GM21528 (cell line): Measurements from ENCODE around the gene ADGRF1.
"Not testable (repeated sequence)": the region's sequence is repeated elsewhere in the genome, so short reads cannot be mapped to it uniquely, and the experiment has no call there.

Source experiments
- ATAC-seq: cut with Tn5 transposase; IDR thresholded peaks from one replicate; pipeline ENCODE4 v1.9.1; 2021; ENCODE audit warnings: mild to moderate bottlenecking, moderate library complexity; ENCODE audit not compliant: unreplicated experiment, low FRiP score

The ADGRF1 gene

DNA sequence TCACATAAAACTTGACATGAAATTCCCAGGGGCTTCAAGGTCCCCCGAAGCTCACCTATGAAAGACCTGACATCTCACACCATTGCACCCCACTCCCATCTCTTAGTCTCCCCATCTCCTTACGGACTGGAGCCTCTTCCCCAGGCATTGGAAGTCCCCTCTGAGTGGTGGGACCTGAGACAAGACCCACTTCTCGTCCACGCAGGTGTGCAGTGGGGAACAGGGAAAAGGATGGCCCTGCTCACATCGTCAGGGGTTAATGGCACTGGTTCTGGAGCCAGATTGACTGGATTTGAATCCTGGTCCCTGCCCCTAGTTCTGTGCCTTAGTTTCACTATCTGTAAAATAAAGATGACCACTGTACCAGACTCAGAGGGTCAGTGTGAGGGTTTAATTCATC is 15.5 kb downstream of the ADGRF1 start:
- ATAC-seq, result no peak

DNA sequence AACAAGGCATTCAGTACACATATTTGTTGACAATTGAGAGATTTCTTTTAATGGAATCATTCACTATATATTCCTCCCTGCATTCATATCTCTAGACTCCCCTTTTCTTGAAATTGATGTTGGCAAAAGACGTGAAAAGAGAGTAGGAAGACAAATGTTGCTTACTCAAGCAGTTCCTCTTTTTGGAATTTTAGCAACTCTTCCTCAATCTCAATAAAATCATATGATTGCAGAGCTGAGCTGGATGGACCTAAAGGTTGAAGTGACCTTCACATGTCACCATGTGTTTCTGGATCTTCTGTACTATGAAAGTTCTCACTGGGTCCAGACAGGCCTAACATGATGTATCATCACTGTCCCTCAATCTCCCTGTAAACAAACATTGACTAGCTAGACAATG is 18.6 kb downstream of the ADGRF1 start:
- ATAC-seq, result no peak

DNA sequence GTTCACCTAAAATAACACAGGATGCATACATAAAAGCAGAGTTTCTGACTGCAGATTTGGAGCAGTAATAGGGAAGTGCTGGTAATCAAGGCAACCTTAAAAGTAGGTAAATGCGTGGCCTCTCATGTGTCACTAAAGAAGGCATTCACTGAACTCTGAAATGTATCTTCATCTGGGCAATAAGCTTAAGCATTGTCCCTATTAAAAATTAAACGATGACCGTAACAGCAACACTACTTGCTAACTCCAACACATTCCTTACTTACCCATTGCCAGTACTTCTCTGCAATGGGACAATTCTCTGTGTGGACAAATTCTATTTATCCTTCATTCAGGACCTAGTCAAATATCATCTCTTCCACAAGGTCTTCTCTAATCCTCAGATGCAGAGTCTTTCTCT is 19.9 kb downstream of the ADGRF1 start:
- no peak for ATAC-seq

DNA sequence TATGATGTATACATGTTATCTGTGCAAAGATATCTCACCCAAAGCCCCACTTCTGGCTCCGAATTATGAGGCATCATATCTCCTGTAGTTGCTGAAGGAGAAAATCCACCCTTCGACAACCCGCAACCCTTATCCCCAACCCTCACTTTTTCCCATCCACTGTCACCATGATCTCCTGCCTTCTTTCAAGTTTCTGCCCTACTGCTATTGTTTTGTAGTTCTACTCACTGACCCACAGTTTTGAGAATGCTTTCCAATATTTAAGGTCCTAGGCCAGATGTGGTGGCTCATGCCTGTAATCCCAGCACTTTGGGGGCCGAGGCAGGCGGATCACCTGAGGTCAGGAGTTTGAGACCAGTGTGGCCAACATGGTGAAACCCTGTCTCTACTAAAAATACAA is 22.2 kb downstream of the ADGRF1 start:
- ATAC-seq, result no peak

DNA sequence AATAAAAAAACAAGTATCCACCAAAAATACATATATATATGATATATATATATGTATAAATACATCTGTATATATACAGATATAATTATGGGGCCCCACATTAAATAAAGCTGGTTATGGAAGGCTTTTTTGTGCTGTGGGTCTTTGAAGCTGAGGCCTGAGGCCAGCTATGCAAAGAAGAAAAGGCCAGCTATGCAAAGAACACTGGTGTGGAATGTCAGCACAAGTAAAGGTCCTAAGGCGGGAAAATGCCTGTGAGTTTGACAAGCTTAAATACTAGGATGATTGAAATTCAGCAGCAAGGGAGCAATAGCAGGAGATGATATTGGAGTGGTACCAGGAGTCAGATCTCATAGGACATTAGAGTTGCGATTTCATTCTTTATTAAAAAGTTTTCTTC is 25.2 kb downstream of the ADGRF1 start:
- no peak for ATAC-seq

DNA sequence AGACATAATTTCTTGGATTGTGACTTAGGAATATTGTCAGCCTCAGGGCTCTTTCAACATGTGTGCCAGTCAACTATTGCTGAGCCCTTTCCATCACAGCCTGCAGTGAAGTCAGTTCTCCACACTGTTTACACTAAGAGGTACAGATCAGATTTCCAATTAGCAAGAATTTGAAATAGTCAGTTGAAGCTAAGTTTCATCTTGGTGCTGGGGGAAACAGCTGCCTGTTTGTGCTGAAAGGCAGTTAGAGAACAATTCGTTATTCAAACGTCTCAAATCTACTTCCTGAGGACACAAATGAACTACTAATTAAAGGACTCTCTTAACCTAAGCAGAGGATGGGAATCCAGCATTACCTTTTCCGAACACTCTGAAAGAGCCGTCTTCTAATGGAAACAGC is 25.9 kb downstream of the ADGRF1 start:
- ATAC-seq, result no peak

DNA sequence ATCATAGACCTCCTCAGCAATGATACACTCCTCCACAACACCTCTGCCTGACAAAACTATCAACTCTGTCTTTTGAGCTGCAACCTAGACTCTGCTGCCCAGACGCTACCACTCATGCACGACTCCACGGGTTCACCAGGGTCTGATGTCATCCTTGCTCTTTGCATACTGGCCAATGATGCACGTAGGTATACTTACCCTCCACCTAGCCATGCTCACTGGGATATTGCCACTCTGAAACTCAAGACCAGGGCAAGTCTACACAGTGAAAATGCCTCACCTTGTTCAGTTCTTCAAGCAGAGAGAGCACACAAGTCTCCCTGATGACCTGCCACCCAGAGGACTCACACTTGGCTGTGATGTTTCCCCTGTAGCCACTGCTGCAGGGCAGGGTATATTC is 27.7 kb downstream of the ADGRF1 start:
- ATAC-seq, result no peak

DNA sequence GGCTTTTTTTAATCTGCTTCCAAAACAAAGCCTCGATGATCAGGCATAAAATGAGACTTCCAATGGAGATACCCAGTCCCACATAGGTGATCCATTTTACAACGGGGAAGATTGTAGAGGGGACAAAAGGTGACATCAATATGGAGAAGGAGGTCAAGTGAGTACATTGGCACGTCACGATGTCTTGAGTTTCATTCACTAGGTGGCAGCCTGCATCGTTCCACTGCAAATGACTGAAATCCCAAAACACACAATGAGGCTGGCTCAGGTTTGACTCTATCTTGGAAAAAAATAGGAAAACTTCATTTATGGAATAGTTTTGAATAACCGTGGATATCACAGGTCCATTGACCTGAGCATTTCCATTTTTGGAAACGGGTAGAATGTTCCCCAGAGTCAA is 32.5 kb downstream of the ADGRF1 start:
- no peak for ATAC-seq

DNA sequence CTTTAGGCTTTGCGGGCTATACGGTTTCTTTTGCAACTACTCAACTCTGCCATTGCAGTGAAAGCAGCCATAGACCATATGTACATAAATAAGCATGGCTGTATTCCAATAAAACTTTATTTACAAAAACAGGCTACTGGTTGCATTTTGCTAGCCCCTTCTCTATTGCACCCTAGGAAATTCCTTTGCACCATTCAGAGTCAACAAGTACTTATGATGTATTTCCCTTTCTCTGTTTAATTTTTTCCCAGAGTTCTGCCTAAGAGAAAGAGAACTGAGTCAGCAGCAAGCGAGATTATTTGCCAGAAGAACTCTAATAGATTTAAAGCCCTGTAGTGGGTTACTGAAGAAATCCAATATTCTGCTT is 33.8 kb downstream of the ADGRF1 start:
- no peak for ATAC-seq

DNA sequence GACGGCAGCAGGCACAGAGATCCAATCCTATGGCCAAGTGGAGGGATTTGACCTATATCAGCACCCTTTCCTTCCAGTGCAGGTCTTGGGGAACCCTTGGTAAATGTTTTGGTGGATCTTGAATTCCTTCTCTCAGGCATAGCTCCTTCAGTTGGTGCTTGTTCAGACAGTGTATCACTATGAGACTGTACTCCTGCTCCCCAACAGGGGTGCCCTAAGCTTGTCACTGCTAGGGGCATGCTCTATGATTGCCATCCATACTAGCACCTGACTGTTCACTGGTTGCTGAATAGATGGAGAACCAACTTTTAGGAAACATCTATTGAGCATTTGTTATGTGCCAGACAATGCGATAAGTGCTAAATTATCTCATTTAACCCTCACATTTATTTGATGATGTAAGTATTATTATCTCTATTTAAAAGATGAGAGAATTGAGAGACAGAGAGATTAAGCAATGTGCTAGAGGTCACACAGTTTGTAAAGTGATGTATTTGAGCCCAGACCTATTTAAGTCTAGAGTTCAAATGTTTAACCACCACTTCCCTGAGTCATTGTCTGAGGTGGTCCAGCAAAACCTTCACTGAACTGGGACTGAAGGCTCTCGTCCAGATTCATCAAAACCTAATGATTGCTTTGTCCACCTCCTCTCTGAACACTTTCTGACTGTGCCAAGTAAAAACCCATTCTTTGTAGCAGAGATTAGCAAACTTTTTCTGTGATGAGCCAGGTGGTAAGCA is 34.3 kb downstream of the ADGRF1 start:
- ATAC-seq, result no peak

DNA sequence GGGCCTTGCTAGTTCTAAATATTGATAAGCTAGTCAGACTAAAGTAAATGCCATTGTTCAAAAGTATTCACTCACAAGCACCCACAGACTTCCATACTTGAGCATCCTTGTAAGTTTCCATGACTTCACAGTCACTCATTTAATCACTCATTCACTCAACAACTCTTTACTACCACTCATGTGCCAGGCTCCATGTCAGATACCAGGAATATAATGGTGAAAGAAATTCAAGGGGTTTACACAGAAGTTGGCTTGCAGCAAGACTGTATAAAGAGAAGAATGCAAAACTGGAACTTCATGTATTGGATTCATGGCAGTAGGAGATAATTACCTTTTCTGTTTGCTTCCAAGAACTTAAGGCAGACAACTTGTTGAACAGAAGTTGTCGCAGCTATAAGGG is 36.6 kb downstream of the ADGRF1 start:
- ATAC-seq, result no peak

DNA sequence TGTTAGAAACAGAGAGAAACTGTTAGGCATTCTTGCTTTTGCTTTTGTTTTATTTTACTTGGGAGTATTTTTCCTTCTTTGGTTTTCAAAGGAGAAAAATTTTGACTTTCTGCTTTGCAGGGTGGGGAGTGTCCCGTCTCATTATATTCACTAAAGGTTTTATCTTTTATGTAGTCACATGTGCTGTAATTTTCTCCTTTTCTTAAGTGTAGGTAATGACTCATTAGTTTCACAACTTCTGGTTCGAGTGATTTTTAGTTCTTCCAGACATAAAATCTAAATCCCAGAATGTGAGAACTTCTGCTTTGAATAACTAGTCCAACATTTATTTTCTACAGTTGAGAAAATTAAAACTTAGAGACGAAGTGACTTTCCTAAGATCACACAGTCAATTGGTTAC is 37.7 kb downstream of the ADGRF1 start:
- no peak for ATAC-seq

DNA sequence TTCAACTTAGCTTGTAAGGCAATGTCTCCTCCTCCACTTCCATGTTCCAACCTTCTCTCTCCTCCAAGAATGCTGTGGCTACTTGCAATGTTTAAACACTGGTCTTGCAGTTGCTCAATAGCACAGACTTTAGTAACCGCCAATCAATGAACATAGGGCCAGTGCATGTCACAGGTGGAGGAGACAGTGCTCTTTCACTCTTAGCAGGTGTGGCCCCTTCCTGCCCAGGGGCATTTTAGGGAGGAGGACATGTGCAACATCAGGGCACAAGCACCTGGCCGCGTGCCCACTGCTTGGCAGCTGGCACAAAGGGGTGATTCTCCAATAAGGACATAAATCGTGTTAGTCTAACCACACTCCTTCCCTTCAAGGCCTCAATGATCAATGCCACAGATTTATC is 41.3 kb downstream of the ADGRF1 start:
- ATAC-seq, result no peak

DNA sequence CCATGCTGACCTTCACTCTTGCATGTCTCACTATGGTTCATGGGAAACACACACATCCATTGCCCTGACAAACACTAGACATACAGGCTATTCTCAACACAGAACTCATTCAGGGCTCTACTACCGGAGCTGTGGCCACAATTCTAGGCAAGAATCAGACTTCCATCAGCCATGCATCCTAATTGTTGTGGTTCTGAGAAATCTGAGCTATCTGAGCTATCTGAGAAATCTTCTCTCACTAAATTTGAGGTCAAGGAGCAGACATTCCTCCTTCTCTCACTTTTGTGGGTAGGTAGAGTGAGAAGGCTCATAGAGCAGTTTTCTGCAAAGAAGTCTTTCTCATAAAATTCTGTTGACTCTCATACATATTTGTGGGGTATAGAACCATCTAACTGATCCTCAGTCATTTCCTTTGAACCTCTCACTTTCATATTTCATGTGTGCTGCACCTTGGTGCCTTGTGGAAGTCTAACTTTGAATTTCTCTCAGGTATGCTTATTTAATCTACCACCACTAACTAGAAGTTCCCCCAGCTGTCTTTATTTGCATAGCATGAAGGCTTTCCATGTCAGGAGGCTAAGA is 43.6 kb downstream of the ADGRF1 start:
- no peak for ATAC-seq

DNA sequence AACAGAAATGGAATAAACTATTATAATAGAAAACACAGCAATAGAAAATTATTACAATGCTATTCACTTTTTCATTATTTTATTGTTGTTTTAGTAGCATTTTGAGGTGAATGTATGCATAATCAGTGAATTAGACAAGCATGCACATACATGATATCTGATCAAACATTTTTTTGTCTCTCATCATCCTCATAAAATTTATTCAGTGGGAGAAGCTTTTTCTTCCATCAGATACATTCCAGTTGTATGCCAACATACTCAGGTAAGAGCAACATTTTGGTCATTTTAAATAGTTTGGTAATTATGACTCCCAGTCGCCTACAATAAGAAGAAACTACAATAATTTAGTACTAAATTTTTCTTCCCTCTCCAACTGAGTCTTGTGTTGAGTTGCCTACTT is 44.5 kb downstream of the ADGRF1 start:
- no peak for ATAC-seq

DNA sequence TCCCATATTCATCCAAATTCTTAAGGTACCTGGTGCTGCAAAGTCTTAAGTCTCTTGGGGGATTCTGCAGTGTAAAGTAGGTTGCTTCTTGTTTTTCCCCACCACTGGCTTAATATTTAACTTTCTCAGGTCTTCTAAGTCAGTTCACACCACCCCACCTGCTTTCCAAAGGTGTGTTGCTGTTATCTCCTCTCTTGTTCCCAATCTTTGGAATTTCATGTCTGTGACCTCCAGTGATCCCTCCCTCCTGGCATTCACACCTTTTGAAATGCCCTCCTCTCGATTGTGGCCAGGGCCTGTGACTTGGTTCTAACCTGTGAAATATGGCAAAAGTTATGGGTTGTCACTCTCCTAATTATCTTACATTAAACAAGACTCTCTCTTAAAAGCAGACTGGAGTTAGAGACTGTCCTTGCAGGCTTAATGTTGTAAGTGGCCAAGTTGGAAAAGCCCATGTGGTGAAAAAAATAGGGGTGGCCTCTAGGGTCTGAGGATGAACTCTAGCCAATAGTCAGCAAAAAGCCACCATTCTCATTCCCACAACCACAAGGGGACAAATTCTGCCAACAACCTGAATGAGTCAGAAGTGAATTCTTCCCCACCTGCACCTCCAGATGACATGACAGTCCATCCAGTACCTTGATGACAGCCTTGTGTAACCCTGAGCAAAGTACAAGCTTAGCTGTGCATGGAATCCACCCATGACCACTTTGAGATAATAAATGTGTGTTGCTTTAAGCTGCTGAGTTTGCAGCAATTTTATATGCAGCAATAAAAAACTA is 45.1 kb downstream of the ADGRF1 start:
- ATAC-seq, result no peak

DNA sequence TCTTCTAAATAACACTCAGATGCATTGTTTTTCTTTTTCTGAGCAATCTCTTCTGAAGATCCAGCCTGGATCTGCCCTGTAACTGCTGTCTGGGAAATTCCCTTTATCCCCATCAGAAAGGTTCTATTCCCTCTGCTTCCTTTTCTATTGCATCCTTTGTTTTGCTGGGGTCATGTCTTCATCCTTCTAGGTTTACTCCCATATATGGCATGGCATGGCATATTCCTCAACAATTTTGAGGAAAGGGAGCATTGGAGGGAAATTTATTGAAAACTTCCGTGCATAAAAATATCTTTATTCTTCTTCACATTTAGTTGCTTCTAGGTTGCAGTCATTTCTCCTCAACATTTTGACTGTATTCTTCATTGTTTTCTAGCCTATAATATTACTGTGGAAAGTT is 47.2 kb downstream of the ADGRF1 start:
- ATAC-seq, result no peak

DNA sequence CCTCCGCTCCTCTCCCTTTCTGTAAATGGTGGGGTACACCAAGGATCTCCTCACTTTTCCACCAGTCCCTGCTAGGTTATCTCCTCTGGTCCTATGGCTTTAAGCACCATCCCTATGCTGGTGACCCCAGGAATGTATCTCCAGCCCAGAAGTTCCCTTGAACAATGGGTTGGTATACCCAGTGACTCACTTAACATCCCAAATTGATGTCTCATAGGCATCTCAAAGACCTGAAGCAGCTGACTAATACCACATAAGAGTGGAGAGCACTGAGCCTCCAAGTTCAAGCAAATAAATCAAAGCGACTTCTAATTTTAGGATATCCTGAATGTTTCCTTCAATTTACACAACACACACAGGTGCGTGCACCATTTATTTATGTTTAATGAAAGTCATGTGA is 48.3 kb downstream of the ADGRF1 start:
- no peak for ATAC-seq

DNA sequence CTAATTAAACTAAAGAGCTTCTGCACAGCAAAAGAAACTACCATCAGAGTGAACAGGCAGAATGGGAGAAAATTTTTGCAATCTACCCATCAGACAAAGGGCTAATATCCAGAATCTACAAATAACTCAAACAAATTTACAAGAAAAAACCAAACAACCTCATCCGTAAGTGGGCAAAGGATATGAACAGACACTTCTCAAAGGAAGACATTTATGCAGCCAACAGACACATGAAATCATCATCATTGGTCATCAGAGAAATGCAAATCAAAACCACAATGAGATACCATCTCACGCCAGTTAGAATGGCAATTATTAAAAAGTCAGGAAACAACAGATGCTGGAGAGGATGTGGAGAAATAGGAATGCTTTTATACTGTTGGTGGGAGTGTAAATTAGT is 49.7 kb downstream of the ADGRF1 start:
- ATAC-seq, result not testable (repeated sequence)

DNA sequence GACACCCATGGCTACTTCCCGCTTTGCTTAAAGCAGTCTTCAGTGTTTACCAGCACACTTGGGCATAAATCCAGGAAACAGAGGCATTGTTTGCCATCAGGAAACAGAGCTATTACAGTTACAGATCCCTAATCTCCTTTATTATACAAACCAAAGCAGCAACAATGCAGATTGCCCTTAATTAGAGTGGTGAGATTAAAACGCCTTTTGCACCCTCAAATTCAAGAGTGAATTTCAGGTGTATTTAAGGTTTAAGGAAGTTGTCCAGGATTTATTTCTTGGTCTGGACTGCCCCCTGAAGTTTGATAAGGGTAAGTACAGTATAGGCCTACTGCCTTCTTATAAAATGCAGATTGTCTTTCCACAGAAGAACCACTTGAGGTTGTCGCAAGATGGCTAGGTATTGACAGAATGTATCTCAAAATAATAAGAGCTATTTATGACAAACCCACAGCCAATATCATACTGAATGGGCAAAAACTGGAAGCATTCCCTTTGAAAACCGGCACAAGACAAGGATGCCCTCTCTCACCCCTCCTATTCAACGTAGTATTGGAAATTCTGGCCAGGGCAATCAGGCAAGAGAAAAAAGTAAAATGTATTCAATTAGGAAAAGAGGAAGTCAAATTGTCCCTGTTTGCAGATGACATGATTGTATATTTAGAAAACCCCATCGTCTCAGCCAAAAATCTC is 51.2 kb downstream of the ADGRF1 start:
- ATAC-seq, result not testable (repeated sequence)

DNA sequence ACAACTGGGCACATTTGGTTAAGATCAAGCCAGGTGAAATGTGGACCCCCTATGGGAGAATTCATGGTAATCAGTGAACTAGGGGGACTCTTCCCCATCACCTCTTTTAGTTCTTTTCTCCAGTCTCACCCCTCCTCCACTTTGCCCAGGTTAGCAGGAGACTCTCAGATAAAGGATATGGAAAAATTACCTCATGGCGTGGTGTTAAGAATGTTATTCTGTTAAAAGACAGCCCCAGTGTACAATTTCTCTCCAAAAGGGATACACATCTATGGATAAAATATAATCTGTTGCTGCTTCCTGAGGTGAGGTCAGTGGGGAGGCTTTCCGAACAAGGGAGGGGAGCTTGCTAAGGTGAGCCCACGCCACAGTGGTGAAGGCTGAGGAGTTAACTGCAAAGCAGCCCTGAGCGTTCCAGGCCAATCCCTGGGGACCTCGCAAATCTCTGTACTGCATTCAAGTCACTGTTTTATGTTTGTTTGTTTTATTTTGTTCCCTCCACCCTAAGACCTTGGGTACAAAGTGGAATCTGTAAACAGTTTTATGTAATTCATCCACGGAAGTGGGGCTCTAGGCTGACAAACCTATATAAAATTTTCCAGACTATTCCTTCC is 52.0 kb downstream of the ADGRF1 start:
- no peak for ATAC-seq
